Mesenchymal stem cell (in vitro differentiated cells and primary cell): ENCODE results near the gene LRP1B.
"Not testable (repeated sequence)": the region's sequence is repeated elsewhere in the genome, so short reads cannot be mapped to it uniquely, and the experiment has no call there.

ENCODE experiments used
- DNase-seq: peaks from one replicate; pipeline ENCODE4 v3.0.0-alpha.2; 2013
- H2AFZ ChIP-seq: one replicate; pipeline ENCODE4 v1.6.1; 2013; ENCODE audit warnings: low read depth, mild to moderate bottlenecking, control low read depth, inconsistent platforms, low read length, moderate library complexity
- H2AK5ac ChIP-seq: 2 replicates; pipeline ENCODE4 v1.6.1; 2013; ENCODE audit warnings: low read length, moderate library complexity, mild to moderate bottlenecking, inconsistent platforms; ENCODE audit not compliant: severe bottlenecking
- H2BK120ac ChIP-seq: one replicate; pipeline ENCODE4 v1.6.1; 2013; ENCODE audit warnings: low read depth, mild to moderate bottlenecking, inconsistent platforms, low read length, moderate library complexity
- H2BK12ac ChIP-seq, 2 experiments: one replicate each; pipeline ENCODE4 v1.6.1; 2013; ENCODE audit warnings: inconsistent platforms in 2 of 2, low read length in 2 of 2, mild to moderate bottlenecking in 2 of 2, moderate library complexity in 2 of 2, control low read depth in 1 of 2
- H2BK15ac ChIP-seq: one replicate; pipeline ENCODE4 v1.6.1; 2013; ENCODE audit warnings: mild to moderate bottlenecking, low read depth, inconsistent platforms; ENCODE audit not compliant: poor library complexity, severe bottlenecking
- H2BK5ac ChIP-seq: 2 replicates; pipeline ENCODE4 v1.6.1; 2013; ENCODE audit warnings: low read depth, mild to moderate bottlenecking, low read length, control low read depth, inconsistent platforms; ENCODE audit not compliant: poor library complexity, severe bottlenecking
- H3K14ac ChIP-seq, 2 experiments: one replicate each; pipeline ENCODE4 v1.6.1; 2013; ENCODE audit warnings: inconsistent platforms in 2 of 2, low read length in 2 of 2, control low read depth in 1 of 2, mild to moderate bottlenecking in 1 of 2, moderate library complexity in 1 of 2
- H3K18ac ChIP-seq, 2 experiments: one replicate each; pipeline ENCODE4 v1.6.1; 2013; ENCODE audit warnings: inconsistent platforms in 2 of 2, low read length in 2 of 2, control low read depth in 1 of 2, low read depth in 1 of 2, mild to moderate bottlenecking in 1 of 2
- H3K23ac ChIP-seq, 2 experiments: one replicate each; pipeline ENCODE4 v1.6.1; 2013; ENCODE audit warnings: inconsistent platforms in 2 of 2, low read length in 2 of 2, mild to moderate bottlenecking in 2 of 2, moderate library complexity in 2 of 2, control low read depth in 1 of 2
- H3K27ac ChIP-seq: 2 replicates; pipeline ENCODE4 v1.5.1; 2013; ENCODE audit warnings: mild to moderate bottlenecking, moderate library complexity, low read length, control low read depth, inconsistent platforms; ENCODE audit not compliant: poor library complexity, severe bottlenecking
- H3K27me3 ChIP-seq, 2 experiments: 2 replicates each; pipeline versions ENCODE4 v1.6.1 to v1.7.0; 2013; ENCODE audit warnings: low read length in 2 of 2, mild to moderate bottlenecking in 2 of 2, moderate library complexity in 2 of 2, control low read depth in 1 of 2, inconsistent platforms in 1 of 2; ENCODE audit not compliant: control insufficient read depth in 1 of 2, insufficient read depth in 1 of 2
- H3K36me3 ChIP-seq, 2 experiments: 2 replicates each; pipeline versions ENCODE4 v1.6.1 to v1.7.0; 2013; ENCODE audit warnings: low read length in 2 of 2, control low read depth in 1 of 2, inconsistent platforms in 1 of 2, low read depth in 1 of 2, mild to moderate bottlenecking in 1 of 2; ENCODE audit not compliant: insufficient read depth in 2 of 2, control insufficient read depth in 1 of 2
- H3K4ac ChIP-seq, 2 experiments: one replicate each; pipeline ENCODE4 v1.6.1; 2013; ENCODE audit warnings: inconsistent platforms in 2 of 2, low read length in 2 of 2, mild to moderate bottlenecking in 2 of 2, moderate library complexity in 2 of 2, control low read depth in 1 of 2, low read depth in 1 of 2
- H3K4me1 ChIP-seq: 2 replicates; pipeline ENCODE4 v1.6.1; 2013; ENCODE audit warnings: low read depth, low read length, control low read depth; ENCODE audit not compliant: control insufficient read depth, insufficient read depth
- H3K4me2 ChIP-seq: 2 replicates; pipeline ENCODE4 v1.6.1; 2013; ENCODE audit warnings: low read length, mild to moderate bottlenecking, inconsistent platforms; ENCODE audit not compliant: poor library complexity, severe bottlenecking
- H3K4me3 ChIP-seq, 2 experiments: 2 replicates each; pipeline versions ENCODE4 v1.5.1 to v1.7.0; 2013; ENCODE audit warnings: low read length in 2 of 2, mild to moderate bottlenecking in 2 of 2, control low read depth in 1 of 2, low read depth in 1 of 2; ENCODE audit not compliant: insufficient read depth in 1 of 2
- H3K79me1 ChIP-seq: replicated peaks from 2 replicates; pipeline ENCODE4 v1.6.1; 2013; ENCODE audit warnings: mild to moderate bottlenecking, control low read depth, low read length, inconsistent platforms; ENCODE audit not compliant: poor library complexity, severe bottlenecking
- H3K9ac ChIP-seq: 2 replicates; pipeline ENCODE4 v1.7.0; 2013; ENCODE audit warnings: mild to moderate bottlenecking, low read length, moderate library complexity
- H3K9me3 ChIP-seq: 2 replicates; pipeline ENCODE4 v1.7.0; 2013; ENCODE audit warnings: mild to moderate bottlenecking, low read length; ENCODE audit not compliant: control insufficient read depth
- H4K8ac ChIP-seq: one replicate; pipeline ENCODE4 v1.6.1; 2013; ENCODE audit warnings: inconsistent platforms, mild to moderate bottlenecking, low read length, moderate library complexity
- H4K91ac ChIP-seq: one replicate; pipeline ENCODE4 v1.6.1; 2013; ENCODE audit warnings: mild to moderate bottlenecking, low read length, inconsistent platforms
- WGBS: methylation state at CpG from one replicate; pipeline ENCODE4 v1.1.7; 2013; ENCODE audit warnings: mixed read lengths; 5-methylcytosine and 5-hydroxymethylcytosine counted together

LRP1B gene

DNA sequence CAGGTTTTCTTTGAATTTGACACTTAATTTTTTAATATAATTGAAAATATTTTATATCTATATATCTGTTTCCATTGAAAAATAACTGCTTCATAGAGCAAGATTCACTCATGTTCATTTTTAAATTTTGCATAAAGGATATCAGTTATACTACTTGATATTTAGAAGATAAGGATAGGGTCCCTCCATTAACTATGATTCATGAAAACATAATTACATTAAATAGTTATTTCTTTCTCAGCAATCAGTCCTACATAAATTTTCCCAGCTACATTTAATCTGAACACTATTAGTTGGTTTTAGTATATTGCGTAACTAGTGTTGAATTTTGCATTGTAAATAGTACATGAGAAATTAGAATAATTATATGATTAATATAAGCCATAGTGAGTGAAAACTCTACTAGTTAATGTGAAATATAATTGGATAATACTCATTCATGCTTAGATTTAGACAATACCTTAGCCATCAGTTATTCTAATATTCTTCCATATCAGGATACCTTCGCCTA is 42.7 kb downstream of the LRP1B start:
- Histone ChIP-seq H3K18ac (no peak overlapping the region), H3K27ac (no peak overlapping the region), H3K9me3 (no peaks in the 10 kb centered on the region), H2BK120ac (no peak overlapping the region), H2BK5ac (no peak overlapping the region), H3K36me3 (no peaks in the 10 kb centered on the region), H2AK5ac (no peak overlapping the region), H3K4ac (no peak overlapping the region), H3K4me1 (no peaks in the 10 kb centered on the region), H2BK12ac (no peak overlapping the region), H2BK15ac (no peak overlapping the region), H3K79me1 (no peaks in the 10 kb centered on the region), H2AFZ (no peak overlapping the region), H3K27me3 (no peaks in the 10 kb centered on the region), H3K9ac (no peak overlapping the region), H4K91ac (no peak overlapping the region), H3K14ac (no peak overlapping the region), H3K4me3 (no peak overlapping the region), H3K4me2 (no peak overlapping the region), H3K23ac (no peak overlapping the region), H4K8ac (no peak overlapping the region)
- no peak for DNase-seq
- no CpG with 5 or more reads among the region's 2 CpGs for WGBS

DNA sequence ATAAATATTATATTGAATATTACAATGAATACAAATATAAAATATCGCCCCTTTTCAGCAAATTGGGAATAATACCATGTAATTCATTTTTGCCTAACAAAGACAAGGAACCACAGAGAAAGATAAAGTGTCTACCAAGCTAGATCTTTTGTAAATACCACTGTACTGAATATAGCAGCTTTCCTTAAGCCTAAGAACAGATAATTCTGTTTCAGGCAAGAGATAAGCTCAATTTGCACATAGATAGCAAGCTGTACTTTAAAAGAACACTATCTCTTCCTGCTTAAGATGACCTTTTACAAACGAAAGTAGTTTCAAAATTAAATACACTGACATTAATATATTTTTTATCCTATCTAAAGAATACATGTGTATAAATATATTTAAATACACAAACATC is 43.2 kb downstream of the LRP1B start:
- not testable (repeated sequence) for H3K4me1 ChIP-seq, H2BK15ac ChIP-seq, DNase-seq, H3K27ac ChIP-seq, H3K23ac ChIP-seq, H2BK120ac ChIP-seq, H4K91ac ChIP-seq, H3K9me3 ChIP-seq, H3K4me2 ChIP-seq, H3K36me3 ChIP-seq, H3K14ac ChIP-seq, H3K4me3 ChIP-seq, H3K18ac ChIP-seq, H2BK12ac ChIP-seq, H2AFZ ChIP-seq, H2AK5ac ChIP-seq, H3K4ac ChIP-seq, H3K9ac ChIP-seq, H2BK5ac ChIP-seq, H3K27me3 ChIP-seq, H3K79me1 ChIP-seq, H4K8ac ChIP-seq
- 100% methylated on average over 1 of the region's 2 CpGs for whole genome bisulfite sequencing

- 90% methylated on average over 3 of the region's 3 CpGs for WGBS
These were observed 48.4 kb downstream of the LRP1B start for GRCh38 chr2:142082368-142082767.

DNA sequence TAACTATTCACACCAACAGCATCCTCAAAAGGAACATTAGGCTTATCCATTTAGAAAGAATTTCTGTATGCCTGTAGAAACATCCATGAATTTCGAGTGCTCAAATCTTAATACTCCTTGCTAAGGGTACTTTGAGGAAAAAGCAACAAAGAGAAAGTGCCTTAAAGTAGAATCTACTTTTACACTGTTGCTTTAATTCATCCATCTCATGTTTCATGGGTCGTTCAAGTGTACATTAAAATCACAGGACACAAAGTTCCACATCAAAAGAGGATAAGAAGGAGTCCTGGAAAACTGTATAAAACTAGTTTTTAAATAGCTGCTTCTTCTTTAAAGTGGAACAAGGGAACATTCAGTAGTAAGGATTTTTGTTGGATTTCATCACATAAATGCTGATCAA is 54.5 kb downstream of the LRP1B start:
- H3K4me2 ChIP-seq = no peak overlapping the region
- no peaks in the 10 kb centered on the region for H3K4me1 ChIP-seq
- no peak overlapping the region for H2BK12ac ChIP-seq
- no peak overlapping the region for H2AK5ac ChIP-seq
- H3K27me3 ChIP-seq = no peaks in the 10 kb centered on the region
- 75% methylated on average over 1 of the region's 2 CpGs for WGBS
- H3K27ac ChIP-seq = no peak overlapping the region
- H3K79me1 ChIP-seq = no peaks in the 10 kb centered on the region
- H2BK15ac ChIP-seq = no peak overlapping the region
- H4K8ac ChIP-seq = no peak overlapping the region
- DNase-seq = no peak
- H2AFZ ChIP-seq = no peak overlapping the region
- H3K18ac ChIP-seq = no peak overlapping the region
- H2BK5ac ChIP-seq = no peak overlapping the region
- H3K9me3 ChIP-seq = no peaks in the 10 kb centered on the region
- H3K4ac ChIP-seq = no peak overlapping the region
- H3K36me3 ChIP-seq = no peaks in the 10 kb centered on the region
- no peak overlapping the region for H3K14ac ChIP-seq
- H3K9ac ChIP-seq = no peak overlapping the region
- no peak overlapping the region for H4K91ac ChIP-seq
- no peak overlapping the region for H2BK120ac ChIP-seq
- no peak overlapping the region for H3K23ac ChIP-seq
- H3K4me3 ChIP-seq = no peak overlapping the region

More at GRCh38 chr2:142082368-142082767, 48.4 kb downstream of the LRP1B start:
- Histone ChIP-seq H2BK120ac (no peak overlapping the region), H3K9me3 (no peaks in the 10 kb centered on the region), H2BK5ac (no peak overlapping the region), H4K8ac (no peak overlapping the region), H4K91ac (no peak overlapping the region), H3K79me1 (no peaks in the 10 kb centered on the region), H3K27me3 (no peaks in the 10 kb centered on the region), H2AK5ac (no peak overlapping the region), H3K27ac (no peak overlapping the region), H3K4ac (no peak overlapping the region), H3K23ac (no peak overlapping the region), H2BK15ac (no peak overlapping the region), H2BK12ac (no peak overlapping the region), H3K4me1 (peaks cover 2% of the 10 kb centered on the region), H3K4me3 (no peak overlapping the region), H3K14ac (no peak overlapping the region), H3K18ac (no peak overlapping the region), H3K4me2 (no peak overlapping the region), H3K36me3 (no peaks in the 10 kb centered on the region), H3K9ac (no peak overlapping the region), H2AFZ (no peak overlapping the region)
- DNase-seq = no peak
